Measurements from ENCODE around the gene DPRX.
"Not testable (repeated sequence)": the region's sequence is repeated elsewhere in the genome, so short reads cannot be mapped to it uniquely, and the experiment has no call there.

The DPRX gene

DNA sequence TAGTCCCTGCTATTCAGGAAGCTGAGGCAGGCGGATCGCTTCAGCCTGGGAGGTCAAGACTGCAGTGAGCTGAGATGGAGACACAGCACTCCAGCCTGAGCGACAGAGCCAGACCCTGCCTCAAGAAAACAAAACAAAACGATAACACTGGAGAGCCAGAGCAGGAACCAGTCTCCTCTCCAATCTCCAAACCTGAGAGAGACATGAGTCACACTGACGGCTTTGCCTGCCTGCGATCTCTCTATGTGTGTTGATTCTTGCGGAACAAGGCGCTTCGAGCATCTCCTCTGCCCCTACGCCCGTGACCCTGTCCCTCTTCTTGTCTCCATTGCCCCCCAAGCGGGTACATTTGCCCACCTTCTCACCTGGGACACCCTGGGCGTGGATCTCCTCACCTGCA, 15.6 kb downstream of the DPRX start:
- no peak for DNase-seq

DNA sequence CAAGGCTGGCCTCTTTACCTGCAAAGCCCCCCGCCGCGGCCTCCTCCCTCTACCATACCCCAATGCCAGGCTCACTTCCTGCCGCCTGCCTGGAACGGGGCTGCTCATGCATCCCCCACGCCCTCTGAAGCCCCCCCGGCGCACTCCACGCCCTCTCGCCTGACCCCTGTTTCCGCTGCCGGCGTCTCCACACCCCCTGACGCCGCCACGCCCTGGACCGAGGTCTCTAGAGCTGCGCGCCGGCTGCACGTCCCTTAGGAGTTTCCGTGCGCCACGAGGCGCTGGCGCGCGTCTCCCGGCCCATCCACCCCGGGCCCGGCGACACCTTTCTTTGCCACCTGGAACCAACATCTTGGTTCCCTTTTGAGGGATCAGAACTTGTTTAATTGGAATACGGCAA, 16.0 kb downstream of the DPRX start:
- no peak for DNase-seq

DNA sequence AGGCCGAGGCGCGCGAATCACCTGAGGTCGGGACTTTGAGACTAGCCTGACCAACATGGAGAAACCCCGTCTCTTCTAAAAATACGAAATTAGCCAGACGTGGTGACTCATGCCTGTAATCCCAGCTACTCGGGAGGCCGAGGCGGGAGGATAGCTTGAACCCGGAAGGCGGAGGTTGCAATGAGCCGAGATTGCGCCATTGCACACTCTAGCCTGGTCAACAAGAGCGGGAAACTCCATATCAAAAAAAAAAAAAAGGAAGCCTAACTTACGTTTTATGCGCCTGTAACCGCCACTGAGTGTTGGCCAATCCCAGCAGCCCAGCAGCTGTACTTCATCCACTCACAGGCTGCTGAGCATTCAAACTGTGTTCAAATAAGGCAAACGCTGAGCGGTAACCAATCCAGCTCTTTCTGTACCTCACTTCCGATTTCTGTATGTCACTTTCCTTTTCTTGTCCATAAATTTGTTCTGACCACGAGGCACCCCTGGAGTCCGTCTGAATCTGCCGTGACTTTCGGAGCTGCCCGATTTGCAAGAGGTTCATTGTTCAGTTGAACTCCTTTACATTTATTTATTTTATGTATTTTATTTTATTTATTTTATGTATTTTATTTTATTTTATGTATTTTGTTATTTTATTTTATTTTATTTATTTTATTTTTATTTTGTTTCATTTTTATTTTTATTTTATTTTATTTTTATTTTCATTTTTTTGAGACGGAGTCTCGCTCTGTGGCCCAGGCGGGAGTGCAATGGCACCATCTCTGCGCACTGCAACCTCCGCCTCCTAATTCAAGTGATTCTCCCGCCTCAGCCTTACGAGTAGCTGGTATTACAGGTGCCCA, 18.2 kb downstream of the DPRX start:
- DNase-seq = no peak

DNA sequence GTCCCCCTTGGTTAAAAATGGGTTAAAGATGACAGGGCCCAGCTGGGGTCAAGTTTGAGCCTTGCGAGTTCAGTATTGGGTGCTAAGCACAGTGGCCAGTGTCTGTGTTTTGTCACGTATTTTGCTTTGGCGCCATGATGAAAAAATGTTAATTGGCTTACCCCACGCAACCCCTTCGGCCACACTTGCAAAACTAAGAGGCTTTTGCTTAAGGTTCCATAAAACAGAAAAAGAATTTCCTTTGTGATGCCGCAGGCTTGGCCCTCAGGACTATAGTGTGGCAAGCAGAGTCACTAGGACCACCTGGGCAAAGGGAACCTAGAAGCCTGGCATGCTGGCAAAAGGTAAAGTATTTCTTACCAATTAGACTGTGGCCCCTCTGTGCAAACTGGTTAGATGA, 20.7 kb downstream of the DPRX start:
- DNase-seq = no peak

DNA sequence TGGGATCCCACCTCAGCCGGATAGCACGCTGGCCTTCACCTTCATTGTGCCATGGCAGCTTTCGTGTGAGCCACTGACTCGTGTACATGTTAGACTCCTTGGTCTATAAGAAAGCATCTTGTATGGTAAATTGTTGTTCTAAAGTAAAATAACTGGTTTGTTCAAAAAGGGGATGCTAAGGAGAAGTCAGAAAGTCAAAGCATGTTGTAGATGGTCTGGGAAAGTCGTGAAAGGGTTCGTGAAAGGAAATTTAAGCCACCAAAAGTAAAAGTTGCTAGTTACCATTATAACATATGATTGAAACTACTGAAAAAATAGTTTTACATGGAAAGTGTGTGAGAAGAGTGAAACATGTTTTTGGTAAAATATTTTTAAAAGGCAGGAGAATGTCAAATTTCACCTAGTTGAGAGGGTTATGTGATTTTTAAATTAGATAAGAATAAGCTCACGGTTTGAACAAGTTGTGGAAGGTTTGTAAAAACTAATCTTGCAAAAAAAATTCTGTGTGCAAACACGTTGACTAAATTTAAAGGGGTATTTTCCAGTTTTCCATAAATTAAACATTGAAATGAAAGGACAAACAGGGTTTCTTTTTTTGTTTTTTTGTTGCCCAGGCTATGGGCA, 23.4 kb downstream of the DPRX start:
- DNase-seq = no peak

DNA sequence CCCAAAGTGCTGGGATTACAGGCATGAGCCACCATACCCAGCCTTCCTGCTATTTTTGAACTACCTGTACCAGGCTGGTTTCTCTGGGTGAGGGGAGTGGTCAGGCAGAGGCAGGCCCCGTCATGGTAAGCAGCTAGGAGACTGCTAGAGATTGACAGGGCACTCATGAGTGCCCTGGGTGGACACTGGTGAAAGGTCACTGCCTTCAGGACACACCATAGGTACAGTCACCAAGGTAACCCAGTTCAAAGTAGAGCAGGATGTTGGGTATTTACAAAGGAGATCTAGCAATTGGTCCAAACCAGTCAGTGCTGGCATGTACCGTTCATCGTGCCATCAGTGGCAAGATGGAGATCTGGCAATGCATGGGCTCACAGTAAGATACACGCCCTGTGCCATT, 25.5 kb downstream of the DPRX start:
- no peak for DNase-seq

DNA sequence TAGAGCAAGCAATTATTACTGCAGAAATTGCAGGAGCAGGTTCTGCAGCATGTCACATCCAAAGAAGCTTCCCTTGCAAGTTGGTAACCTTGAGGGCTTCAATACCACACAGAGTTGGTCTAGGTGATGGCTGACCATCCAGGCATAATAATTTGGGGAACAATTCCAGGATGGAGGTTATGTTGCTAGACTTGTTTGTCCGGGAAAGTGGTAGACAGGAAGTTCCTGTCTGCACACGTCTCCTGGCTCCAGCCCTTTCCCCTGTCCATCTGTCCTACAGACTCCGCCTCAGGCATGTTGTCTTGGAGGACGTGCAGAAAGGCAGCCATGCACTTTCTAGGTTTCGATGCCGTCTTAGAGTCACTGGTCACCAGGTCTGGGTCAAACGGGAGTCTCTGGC, 26.0 kb downstream of the DPRX start:
- DNase-seq = no peak

DNA sequence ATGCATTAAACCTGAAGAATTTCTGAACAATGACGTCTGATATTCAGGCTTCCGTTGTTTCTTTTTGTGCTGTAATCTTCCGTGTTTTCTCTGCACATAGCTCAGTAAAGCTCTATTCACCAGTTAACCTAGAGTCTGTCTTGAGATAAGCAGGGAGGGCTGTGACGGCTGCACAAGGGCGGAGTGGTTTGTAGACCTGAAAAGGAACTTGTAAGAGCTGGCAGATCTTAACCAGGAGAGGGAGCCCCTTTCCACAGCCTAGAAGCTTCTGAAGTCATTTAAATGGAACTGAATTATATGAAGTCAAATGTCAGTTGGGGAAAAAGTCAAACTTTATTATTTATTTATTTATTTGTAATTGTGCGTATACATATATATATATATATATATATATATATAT, 27.5 kb downstream of the DPRX start:
- peak; percentile 6 for DNase-seq

DNA sequence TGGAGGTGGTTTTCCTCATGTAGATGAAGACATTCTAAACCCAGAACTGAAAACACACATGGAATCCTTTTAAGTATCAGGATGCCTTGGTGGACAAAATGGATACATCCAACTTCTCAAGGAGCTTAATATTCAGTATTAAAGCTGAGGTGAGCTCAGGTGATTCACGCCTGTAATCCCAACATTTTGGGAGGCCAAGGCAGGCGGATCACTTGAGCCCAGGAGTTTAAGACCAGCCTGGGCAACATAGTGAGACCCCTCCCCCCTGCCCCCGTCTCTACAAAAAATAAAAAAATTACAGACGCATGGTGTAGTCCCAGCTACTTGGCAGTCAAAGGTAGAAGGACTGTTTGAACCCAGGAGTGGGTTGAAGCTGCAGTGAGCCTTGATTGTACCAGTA, 28.8 kb downstream of the DPRX start:
- DNase-seq = no peak

DNA sequence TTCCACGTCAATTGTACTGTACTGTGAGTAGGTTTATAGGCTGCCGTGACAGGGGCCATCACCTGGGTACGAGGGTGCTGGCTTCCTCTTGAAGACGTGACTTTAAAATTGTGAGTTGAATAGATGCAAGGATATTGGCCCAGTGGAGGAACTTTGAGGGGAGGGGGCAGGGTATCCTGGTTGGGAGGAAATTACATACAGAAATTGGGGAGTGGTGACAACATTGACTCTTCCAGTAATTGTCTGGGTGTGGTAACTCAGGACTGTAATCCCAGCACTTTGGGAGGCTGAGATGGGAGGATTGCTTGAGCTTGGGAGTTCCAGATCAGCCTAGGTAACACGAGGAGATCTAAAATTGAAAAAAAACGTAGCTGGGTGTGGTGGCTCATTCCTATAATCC, 30.4 kb downstream of the DPRX start:
- DNase-seq = no peak

DNA sequence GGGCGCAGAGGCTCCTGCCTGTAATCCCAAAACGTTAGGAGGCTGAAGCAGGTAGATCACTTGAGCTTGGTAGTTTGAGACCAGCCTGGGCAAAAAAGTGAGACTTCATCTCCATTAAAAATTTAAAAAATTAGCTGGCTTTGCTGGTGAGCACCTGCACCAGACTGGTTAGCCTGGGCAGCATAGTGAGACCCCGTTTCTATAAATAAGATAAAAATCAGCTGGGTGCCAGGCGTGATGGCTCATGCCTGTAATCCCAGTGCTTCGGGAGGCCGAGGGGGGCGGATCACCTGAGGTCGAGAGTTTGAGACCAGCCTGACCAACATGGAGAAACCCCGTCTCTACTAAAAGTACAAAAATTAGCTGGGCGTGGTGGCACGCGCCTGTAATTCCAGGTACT, 32.4 kb downstream of the DPRX start:
- no peak for DNase-seq

DNA sequence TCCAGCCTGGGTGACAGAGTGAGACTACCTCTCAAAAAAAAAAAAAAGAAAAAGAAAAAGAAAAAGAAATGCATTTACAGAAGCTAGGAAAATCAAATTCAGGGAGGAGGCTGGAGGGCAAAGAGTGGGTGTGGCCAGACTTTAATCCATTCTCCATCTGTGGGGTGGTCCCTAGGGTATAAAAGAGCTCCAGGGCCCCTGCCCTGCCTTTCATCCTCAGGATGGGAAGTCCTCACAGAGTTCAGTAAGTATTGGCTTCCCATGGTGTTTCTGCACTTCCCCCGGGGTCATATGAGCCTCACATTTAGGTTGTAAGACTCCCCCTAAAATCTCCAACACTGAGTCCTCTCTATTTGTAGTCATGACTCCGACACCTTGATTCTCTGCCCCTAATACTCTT, 33.0 kb downstream of the DPRX start:
- no peak for DNase-seq

DNA sequence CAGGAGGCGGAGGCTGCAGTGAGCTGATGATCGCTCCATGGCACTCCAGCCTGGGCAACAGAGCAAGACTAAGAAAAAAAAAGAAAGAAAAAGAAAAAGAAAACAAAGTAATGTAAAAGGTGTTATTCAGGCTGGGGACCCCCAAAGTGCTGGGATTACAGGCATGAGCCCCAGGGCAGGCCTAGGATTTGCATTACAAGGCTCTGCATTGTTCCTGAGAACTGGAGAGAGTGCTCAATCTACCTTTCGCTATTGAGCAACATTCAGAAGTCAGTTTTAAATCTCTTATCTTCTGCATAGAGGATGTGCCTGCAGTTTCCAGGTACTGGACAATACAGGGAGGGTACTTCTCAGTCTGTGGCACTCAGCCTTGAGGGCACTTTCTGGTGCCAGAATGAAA, 34.5 kb downstream of the DPRX start:
- not testable (repeated sequence) for DNase-seq

DNA sequence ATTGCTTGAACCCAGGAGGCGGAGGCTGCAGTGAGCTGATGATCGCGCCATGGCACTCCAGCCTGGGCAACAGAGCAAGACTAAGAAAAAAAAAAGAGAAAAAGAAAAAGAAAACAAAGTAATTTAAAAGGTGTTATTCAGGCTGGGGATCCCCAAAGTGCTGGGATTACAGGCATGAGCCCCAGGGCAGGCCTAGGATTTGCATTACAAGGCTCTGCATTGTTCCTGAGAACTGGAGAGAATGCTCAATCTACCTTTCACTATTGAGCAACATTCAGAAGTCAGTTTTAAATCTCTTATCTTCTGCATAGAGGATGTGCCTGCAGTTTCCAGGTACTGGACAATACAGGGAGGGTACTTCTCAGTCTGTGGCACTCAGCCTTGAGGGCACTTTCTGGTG, 37.0 kb downstream of the DPRX start:
- not testable (repeated sequence) for DNase-seq

DNA sequence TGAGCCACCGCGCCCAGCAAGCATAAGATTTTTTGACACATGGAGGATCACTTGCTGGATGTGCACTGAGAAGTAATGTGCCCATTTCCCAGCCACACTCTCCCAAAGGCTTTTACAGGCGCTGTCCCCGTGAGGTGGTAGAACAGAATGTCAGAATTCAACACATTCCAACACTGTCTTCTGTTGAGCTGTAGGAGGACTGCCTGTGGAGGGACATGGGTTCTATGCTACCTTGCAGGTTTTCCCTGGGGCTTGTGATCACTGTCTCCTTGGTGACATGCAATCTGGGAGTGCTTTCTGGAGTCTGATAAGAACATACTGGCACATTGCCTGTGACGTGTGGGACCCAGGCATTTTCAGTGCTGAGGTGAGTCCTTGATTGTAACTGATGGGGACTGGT, 38.5 kb downstream of the DPRX start:
- no peak for DNase-seq

DNA sequence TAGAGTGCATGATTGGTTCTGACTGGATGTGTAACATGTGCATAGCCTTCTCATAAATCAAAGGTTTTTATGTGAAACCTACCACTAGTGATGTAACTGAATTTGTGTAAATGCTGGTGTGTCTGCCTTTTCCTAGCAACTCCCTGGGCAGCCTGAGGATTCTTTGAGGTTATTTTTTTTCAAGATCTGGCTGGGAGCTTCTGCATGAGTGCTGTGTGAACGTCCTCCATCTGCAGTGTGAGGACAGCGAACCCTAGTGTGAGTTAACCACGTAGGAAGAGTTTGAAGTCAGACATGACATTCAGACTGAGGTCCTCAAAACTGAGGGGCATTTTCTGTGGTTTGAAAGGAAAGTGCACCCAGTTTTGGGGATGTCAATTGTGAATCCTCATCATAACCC, 39.9 kb downstream of the DPRX start:
- no peak for DNase-seq

Data from NCI-H69 (cell line).